HepG2 (cell line): ENCODE results near the gene ESYT3. TPM values are rescaled to one million over a fixed set of nuclear protein-coding genes. Genes with fewer than 3 reads are reported as not detected.

ENCODE experiments used
- AHDC1 ChIP-seq: sonication (generic); formaldehyde crosslinking; IDR thresholded peaks from 2 replicates; pipeline ENCODE4 v1.5.1; 2020; ENCODE audit warnings: mild to moderate bottlenecking, missing genetic modification reagents, borderline replicate concordance
- DMTF1 ChIP-seq: sonication (generic); formaldehyde crosslinking; IDR thresholded peaks from 2 replicates; pipeline ENCODE4 v1.4.0; 2020; ENCODE audit warnings: mild to moderate bottlenecking, missing genetic modification reagents
- EHMT2 ChIP-seq: fragments of 200-600 bp; sonication (generic); IDR thresholded peaks from 2 replicates; pipeline ENCODE4 v1.7.0; 2017; ENCODE audit warnings: antibody characterized with exemption, low read depth, low read length, borderline replicate concordance
- HIVEP1 ChIP-seq: sonication (generic); formaldehyde crosslinking; IDR thresholded peaks from 2 replicates; pipeline ENCODE4 v1.4.0; 2020; ENCODE audit warnings: mild to moderate bottlenecking, missing genetic modification reagents
- IRF9 ChIP-seq: sonication (generic); formaldehyde crosslinking; IDR thresholded peaks from 2 replicates; pipeline ENCODE4 v1.8.0; 2022; ENCODE audit warnings: missing genetic modification reagents, mild to moderate bottlenecking, borderline replicate concordance
- PAWR ChIP-seq: sonication (generic); formaldehyde crosslinking; IDR thresholded peaks from 2 replicates; pipeline ENCODE4 v1.4.0; 2020; ENCODE audit warnings: missing genetic modification reagents, mild to moderate bottlenecking, borderline replicate concordance
- PHF21A ChIP-seq: sonication (generic); formaldehyde crosslinking; IDR thresholded peaks from 2 replicates; pipeline ENCODE4 v1.5.0; 2020; ENCODE audit warnings: mild to moderate bottlenecking, missing genetic modification reagents
- PLRG1 ChIP-seq: fragments of 450-650 bp; conservative IDR thresholded peaks from 2 replicates; pipeline ENCODE4 v1.6.1; 2016
- REL ChIP-seq: sonication (generic); formaldehyde crosslinking; conservative IDR thresholded peaks from 2 replicates; pipeline ENCODE4 v1.8.0; 2022; ENCODE audit warnings: mild to moderate bottlenecking, missing genetic modification reagents, moderate library complexity
- RNF2 ChIP-seq: fragments of 450-650 bp; conservative IDR thresholded peaks from 2 replicates; pipeline ENCODE4 v1.6.1; 2016; ENCODE audit warnings: low read depth
- ZBTB2 ChIP-seq: sonication (generic); formaldehyde crosslinking; IDR thresholded peaks from 2 replicates; pipeline ENCODE4 v1.8.0; 2022; ENCODE audit warnings: low read depth, missing genetic modification reagents
- ZBTB38 ChIP-seq: sonication (generic); formaldehyde crosslinking; IDR thresholded peaks from 2 replicates; pipeline ENCODE4 v1.5.1; 2020; ENCODE audit warnings: mild to moderate bottlenecking, missing genetic modification reagents
- ZBTB7A ChIP-seq: sonication (generic); formaldehyde crosslinking; IDR thresholded peaks from 2 replicates; pipeline ENCODE4 v1.8.0; 2022; ENCODE audit warnings: mild to moderate bottlenecking, missing genetic modification reagents
- ZFYVE20 ChIP-seq: sonication (generic); formaldehyde crosslinking; IDR thresholded peaks from 2 replicates; pipeline ENCODE4 v1.8.0; 2023; ENCODE audit warnings: low read depth, mild to moderate bottlenecking, moderate library complexity, missing genetic modification reagents, borderline replicate concordance
- ZMYM2 ChIP-seq: sonication (generic); formaldehyde crosslinking; IDR thresholded peaks from 2 replicates; pipeline ENCODE4 v1.8.0; 2022; ENCODE audit warnings: mild to moderate bottlenecking, missing genetic modification reagents
- ZNF430 ChIP-seq: sonication (generic); formaldehyde crosslinking; IDR thresholded peaks from 2 replicates; pipeline ENCODE4 v1.9.0; 2021; ENCODE audit warnings: mild to moderate bottlenecking, missing genetic modification reagents
- ZNF552 ChIP-seq: sonication (generic); formaldehyde crosslinking; IDR thresholded peaks from 2 replicates; pipeline ENCODE4 v1.9.0; 2022; ENCODE audit warnings: missing genetic modification reagents, mild to moderate bottlenecking, borderline replicate concordance
- ZNF570 ChIP-seq: sonication (generic); formaldehyde crosslinking; IDR thresholded peaks from 2 replicates; pipeline ENCODE4 v1.4.0; 2020; ENCODE audit warnings: mild to moderate bottlenecking, missing genetic modification reagents, borderline replicate concordance
- ZSCAN25 ChIP-seq: sonication (generic); formaldehyde crosslinking; IDR thresholded peaks from 2 replicates; pipeline ENCODE4 v1.8.0; 2022; ENCODE audit warnings: mild to moderate bottlenecking, missing genetic modification reagents
- ZSCAN9 ChIP-seq: IDR thresholded peaks from 2 replicates; pipeline ENCODE4 v1.6.1; 2016; ENCODE audit warnings: borderline replicate concordance
- polyA plus RNA-seq, 8 experiments: library from polyadenylated mRNA; depleted of rRNA in 3 of 8; stranded (reverse) in 7 of 8; unstranded in 1 of 8; fragments of >200 nt; fragmentation: Illumina TruSeq in 4 of 8; extraction: Trizol in 4 of 8; gene quantifications; 2 replicates each; pipeline versions ENCODE4 v1.2.1 to v1.2.3, GENCODE V29; 2011 to 2016; ENCODE audit warnings: low read depth in 4 of 8, missing spikeins in 1 of 8, mixed read lengths in 1 of 8; ENCODE audit not compliant: insufficient read depth in 1 of 8
- total RNA-seq, 5 experiments: library from RNA; depleted of rRNA; stranded (reverse); fragments of >200 nt; fragmentation: Illumina TruSeq; extraction: Trizol; gene quantifications; 2 replicates each; pipeline ENCODE4 v1.2.3, GENCODE V29; 2016; ENCODE audit warnings: low read depth in 1 of 5

ESYT3 gene
- total and polyA plus RNA-seq, 2 of the 13 experiments (the other 11 are each of a cell fraction or from before 2014, with no cell fraction given): 1.5 to 4.1 TPM

GRCh38 chr3:138398791-138399575, 35.4 kb upstream of the ESYT3 start (continued):
- TF ChIP-seq ZNF430 (CRISPR knock-in tag) (no peak), ZNF570 (CRISPR knock-in tag) (no peak), IRF9 (CRISPR knock-in tag) (no peak), DMTF1 (no peak), RNF2 (no peak), ZFYVE20 (CRISPR knock-in tag) (no peak), ZBTB2 (CRISPR knock-in tag) (no peak), ZSCAN25 (CRISPR knock-in tag) (peak; percentile 41; the same call in 1 of the 2 replicates), PHF21A (peak; percentile 72; the same call in 1 of the 2 replicates), PAWR (no peak), EHMT2 (no peak), ZNF552 (CRISPR knock-in tag) (no peak), HIVEP1 (CRISPR knock-in tag) (no peak), ZBTB38 (no peak), ZBTB7A (CRISPR knock-in tag) (no peak), ZMYM2 (CRISPR knock-in tag) (no peak), REL (CRISPR knock-in tag) (no peak), PLRG1 (no peak), ZSCAN9 (no peak), AHDC1 (no peak)
